Stimulated activated CD4-positive, alpha-beta T cell treated with anti-CD3 and anti-CD28 coated beads, Interleukin-2, amount 100 ng/mL, for 24 hours (primary cell): ENCODE results near the gene ATP5F1E.
"Not testable (repeated sequence)": the region's sequence is repeated elsewhere in the genome, so short reads cannot be mapped to it uniquely, and the experiment has no call there.

Source experiments
- DNase-seq, 2 donors: peaks; one replicate each; pipeline ENCODE4 v3.0.0-alpha.2; 2020

Gene ATP5F1E

GRCh38 chr20:59042796-59043631 lies 10.9 kb upstream of the ATP5F1E start:
- peak; percentile 94 to 96 for DNase-seq

GRCh38 chr20:59042151-59042795 lies 10.1 kb upstream of the ATP5F1E start, which contains the start of gene PRELID3B:
TSS of gene PRELID3B (minus strand) at chr20:59042786. CDS start at chr20:59042730, 56 bp downstream.
- DNase-seq: no peak

GRCh38 chr20:59041487-59041886 lies 9.4 kb upstream of the ATP5F1E start:
- DNase-seq: not testable (repeated sequence)

- no peak for DNase-seq
Measured at GRCh38 chr20:59040667-59041066, 8.5 kb upstream of the ATP5F1E start.

- DNase-seq: no peak
Measured at GRCh38 chr20:59039233-59039632, 7.1 kb upstream of the ATP5F1E start.

- DNase-seq: no peak
Measured at GRCh38 chr20:59037386-59037785, 5.3 kb upstream of the ATP5F1E start.

- no peak for DNase-seq
Measured at GRCh38 chr20:59035381-59035780, 3.2 kb upstream of the ATP5F1E start.

- DNase-seq: no peak
Measured at GRCh38 chr20:59033616-59034165, 1.6 kb upstream of the ATP5F1E start.

- DNase-seq: no peak
Measured at GRCh38 chr20:59033093-59033492, 958 bp upstream of the ATP5F1E start.

- DNase-seq: no peak
Measured at GRCh38 chr20:59032713-59033059, 551 bp upstream of the ATP5F1E start.

GRCh38 chr20:59031564-59032022 lies 542 bp downstream of the ATP5F1E start:
- DNase-seq: no peak

GRCh38 chr20:59030911-59031563 lies 1.1 kb downstream of the ATP5F1E start:
- no peak for DNase-seq

- no peak for DNase-seq
Measured at GRCh38 chr20:59028812-59029211, 3.3 kb downstream of the ATP5F1E start.

GRCh38 chr20:59027741-59028320 lies 4.3 kb downstream of the ATP5F1E start:
- DNase-seq: no peak

GRCh38 chr20:59026904-59027740 lies 5.0 kb downstream of the ATP5F1E start:
- DNase-seq: no peak

- DNase-seq: peak in 1 of 2 donors; percentile 6
Measured at GRCh38 chr20:59025511-59025910, 6.6 kb downstream of the ATP5F1E start.

- peak in 1 of 2 donors; percentile 6 for DNase-seq
Measured at GRCh38 chr20:59025086-59025485, 7.0 kb downstream of the ATP5F1E start.

- peak in 1 of 2 donors; percentile 15 for DNase-seq
Measured at GRCh38 chr20:59024111-59024530, 8.0 kb downstream of the ATP5F1E start.

- DNase-seq: no peak
Measured at GRCh38 chr20:59023616-59024015, 8.5 kb downstream of the ATP5F1E start.

GRCh38 chr20:59022754-59023153 lies 9.4 kb downstream of the ATP5F1E start:
- DNase-seq: peak in 1 of 2 donors; percentile 9

- peak in 1 of 2 donors; percentile 11 for DNase-seq
Measured at GRCh38 chr20:59020938-59021551, 11.1 kb downstream of the ATP5F1E start.
